Anterior cingulate cortex (tissue), 58 donors: ENCODE data around the gene LANCL2.

ENCODE experiments used
- DNase-seq, 58 donors: peaks; one replicate each; lab custom pipeline; 2025; lab: John Stamatoyannopoulos, UW

Gene LANCL2

DNA sequence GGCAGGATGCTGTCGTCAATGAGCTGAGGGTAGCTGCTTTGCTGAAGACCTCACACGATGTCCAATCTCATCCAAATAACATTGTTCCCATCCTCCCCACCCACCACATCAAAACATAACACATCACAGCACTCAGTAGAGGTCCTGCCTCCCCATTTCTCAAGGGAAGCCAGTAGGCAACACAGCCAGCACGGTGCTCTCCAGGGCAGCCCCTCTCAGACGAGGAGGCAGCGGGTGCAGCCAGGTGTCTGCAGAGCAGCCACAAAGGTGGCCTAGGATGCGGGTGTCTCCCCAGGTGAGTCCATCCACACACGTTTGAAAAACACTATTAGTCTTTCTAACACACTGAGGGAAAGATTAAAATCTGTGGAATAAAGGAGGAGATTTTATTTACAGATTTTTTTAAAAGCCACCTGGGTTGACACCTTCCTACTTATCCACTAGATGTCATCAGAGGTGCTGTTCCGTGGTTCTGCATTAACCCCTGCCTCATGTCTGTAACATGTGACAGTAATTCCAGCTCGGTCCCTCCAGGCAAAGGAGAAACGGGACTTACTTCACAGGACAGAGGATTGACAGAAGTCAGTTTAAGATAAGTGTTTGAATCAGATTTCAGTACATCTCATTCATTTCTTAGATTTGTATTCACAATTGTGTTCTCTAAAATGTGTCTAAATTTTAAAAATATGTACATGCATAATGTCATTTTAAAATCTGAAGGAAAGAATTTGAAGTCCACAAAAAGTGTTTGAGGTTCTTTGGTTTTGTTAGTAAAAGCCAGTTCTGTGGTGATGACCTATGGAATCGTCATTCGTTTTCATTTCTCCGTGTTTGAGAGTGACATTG, 68.0 kb downstream of the LANCL2 start:
- DNase-seq: peak in 2 of 58 donors; percentile 16 to 20

DNA sequence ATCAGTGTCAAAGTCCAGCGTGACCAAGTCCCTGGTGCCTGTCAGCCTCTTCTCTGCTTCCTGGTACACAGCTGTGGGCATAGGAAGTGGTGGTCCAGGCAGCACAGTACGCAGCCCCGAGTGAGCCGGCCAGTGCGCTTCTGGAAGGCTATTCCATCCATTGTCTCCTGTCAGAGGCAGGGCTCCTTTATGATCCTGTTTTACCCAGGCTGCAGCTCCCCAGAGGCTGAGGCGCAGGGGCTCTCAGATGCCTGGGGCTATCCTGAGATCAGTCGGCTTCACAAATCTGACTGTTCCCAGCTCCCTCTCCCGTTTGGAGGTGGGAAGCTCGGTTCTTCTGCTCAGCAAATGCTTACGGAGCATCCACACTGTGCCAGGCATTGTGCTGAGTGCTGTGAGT, 70.3 kb downstream of the LANCL2 start:
- DNase-seq: no peak

DNA sequence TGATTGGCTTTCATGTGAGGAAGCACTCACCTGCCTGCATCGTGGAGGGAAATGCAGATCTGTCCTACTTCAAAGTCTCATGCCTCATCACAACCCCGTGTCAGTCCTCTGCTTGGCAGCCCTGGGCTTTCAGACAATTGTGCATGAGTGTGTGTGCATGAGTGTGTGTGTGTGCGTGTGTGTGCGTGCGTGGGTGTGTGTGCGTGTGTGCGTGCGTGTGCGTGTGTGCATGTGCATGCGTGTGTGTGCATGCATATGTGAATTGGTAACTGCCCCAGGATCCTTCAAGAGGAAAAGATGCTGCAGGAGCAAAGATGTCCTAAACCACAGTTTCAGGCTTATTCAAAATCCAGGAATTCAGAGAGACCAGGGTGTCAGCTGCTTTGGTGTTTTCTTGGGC, 71.3 kb downstream of the LANCL2 start:
- DNase-seq: no peak

DNA sequence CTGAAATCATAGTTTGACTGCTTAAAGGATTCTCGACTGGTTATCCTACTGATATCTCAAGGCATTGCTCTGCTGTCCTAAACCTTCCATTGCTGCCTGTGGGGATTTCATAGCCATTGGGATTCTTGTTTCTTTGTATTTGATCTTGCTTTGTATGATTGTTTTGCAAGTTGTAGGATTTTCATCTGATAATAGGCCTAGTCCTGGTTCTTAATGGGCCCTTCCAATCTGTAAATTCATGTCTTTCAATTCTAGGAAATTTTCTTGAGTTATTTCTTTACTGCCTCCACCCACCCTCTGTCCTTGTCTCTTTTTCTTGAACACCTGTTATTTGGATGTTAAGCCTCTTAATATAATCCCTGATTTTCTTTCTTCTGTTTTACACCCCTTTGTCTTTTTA, 72.2 kb downstream of the LANCL2 start:
- DNase-seq: no peak

DNA sequence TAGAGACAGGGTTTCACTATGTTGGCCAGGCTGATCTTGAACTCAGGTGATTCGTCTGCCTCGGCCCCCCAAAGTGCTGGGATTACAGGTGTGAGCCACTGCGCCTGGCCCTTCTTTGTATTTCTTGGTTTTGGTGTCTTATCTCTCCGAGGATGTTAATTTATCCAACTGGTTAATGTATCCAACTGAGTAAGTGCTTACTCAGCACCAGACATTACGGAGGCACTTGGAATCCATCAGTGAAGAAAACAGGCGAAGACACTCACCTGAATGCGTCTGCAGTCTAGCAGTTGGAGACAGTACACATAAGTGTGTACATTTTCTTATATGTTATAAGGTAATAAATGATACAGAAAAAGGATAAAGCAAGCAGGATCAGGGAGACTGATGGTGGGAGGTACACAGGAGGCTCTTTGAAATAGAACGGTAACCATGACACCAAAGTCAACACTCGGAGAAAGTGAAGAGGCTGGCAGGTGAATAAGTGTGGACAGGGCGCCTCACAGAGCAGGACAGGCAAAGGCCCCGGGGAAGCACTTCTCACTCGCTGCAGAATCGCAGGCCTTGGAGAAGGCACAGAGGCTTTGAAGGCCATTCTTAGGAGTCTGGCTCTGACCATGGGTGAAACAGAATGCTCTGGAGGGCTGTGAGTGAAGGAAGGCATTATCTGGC, 73.1 kb downstream of the LANCL2 start:
- DNase-seq: no peak

DNA sequence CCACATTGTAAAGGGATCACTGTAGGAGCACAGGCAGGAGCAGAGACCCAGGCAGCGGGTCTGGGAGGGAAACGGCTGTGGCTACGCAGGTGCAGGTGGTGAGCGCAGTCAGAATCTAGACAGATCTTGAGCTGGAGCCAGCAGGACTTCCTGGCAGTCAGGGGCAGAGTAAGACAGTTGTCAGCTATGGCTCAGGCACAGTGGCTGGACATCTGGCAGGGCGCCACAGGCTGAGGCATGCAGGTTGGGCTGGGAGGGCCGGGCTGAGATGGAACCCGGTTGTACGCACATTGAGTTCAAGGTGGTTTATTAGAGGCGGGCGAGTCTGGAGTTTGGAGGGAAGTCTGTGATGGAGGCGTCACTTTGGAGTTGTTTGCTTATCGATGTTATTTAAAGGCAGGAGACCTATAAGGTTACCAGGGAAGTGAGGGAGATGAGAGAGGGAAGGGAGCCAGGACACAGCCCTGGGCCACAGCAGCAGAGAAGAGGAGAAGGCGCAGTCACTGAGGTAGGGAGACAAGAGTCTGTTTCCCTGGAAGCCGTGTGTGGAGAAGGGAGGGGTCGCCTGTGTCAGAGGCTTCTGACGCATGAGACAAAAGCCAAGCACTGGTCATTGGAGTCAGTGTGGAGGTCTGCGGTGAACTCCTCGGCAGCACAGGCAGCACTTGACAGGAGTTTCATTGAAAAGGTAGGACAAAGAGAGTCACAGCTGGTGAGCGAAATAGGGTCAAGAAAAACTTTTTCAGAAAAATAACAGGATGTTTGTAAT, 73.8 kb downstream of the LANCL2 start:
- no peak for DNase-seq

DNA sequence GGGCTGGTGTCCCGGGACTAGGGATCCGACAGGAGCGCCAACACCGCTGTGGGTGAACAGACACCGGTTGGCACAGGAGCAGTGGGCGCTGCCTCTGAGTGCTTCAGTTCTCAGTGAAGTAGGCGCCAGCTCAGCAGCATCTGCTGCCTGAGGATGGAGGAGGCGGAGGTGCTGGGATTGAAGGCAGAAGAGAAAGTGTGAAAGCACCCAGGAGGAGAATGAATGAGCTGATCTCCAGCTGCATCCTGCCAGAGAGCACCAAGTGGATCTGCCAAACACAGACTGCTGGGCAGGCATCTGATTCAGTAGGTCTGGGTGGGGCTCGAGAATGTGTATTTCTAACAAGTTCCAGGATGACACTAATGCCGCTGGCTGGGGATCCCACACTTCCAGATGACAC, 74.5 kb downstream of the LANCL2 start:
- peak in 45 of 58 donors; percentile 12 to 87 (median 56) for DNase-seq

DNA sequence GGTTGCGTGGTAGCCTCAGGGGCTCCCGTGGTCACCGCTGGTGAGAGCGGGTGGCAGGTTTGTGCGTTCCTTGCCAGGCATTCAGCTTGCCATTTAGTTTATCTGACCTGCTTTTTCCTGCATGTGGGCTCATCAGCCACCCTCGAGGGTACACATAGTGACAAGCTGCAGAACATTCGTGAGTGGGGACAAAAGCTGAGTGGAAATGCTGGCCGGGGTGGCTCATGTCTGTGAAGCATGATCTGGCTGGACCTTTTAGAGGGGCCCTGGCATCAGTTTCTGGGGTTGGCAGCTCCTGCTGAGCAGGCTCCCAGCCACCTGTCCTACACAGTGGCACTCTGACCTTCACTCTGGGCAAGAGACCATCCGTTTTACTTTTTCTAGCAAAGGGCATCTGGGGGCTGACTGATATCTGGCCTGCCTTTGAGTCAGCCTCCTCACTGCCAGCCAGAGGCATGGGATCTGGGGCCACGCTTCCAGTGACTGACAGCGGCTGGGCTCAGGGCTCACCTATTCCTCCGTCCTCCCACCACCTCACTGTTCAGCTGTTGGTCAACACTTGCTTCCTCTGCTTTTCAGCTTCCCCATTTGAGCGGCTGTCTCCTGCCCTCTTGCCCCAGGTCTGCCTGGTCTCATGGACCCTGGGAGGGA, 75.0 kb downstream of the LANCL2 start:
- peak in 1 of 58 donors; percentile 43 for DNase-seq

DNA sequence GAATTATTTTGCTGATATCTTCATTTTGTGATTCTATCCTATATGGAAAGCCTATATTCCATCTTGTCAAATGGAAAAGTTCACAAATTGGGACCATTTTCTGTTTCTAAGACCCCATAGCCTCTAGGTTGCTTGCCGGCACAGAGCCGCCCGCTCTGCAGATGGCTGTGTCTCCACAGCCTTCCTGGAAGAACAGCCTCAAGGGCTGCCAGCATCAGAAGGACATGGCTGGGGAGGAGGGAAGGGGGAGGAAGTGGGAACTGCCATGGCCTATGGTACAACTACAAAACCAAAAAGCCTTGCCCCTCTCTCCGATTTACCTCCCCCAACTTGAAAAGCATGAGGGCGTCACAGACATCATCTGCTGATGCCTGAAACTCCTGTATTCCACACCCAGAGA, 75.9 kb downstream of the LANCL2 start:
- no peak for DNase-seq

DNA sequence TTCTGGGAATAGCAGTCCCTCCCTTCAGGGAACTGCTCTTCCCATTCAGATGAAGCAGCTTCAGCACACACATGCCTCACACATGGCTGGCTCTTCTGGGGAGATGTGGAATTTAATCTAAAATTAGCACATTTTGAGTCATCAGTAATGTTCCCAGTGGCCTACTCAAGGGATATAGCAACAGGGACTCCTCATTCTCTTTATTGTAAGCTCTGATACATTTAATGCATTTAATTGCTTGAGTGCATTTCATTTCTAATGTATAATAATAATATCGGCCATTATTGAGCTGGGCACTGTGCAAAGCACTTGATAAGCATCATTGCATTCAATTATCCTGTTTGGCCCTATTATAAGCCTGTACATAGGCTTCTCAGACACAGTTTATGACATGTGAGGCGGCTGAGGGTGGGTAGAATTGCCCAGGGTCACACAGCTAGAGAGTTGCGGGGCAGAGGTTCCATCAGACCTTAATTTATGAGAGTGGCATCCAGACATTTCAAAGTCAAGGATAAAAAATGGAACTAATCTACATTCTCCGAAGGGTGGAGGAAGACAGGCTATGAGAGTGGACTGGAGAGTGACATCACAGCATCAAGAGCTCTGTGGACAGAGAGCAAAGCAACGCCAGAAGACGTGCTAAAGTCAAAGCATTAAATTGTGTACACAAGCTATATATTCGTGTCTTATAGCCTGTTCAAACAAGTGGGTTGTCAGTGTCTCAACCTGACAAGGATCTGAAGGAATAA, 76.8 kb downstream of the LANCL2 start:
- DNase-seq: peak in 4 of 58 donors; percentile 30 to 53 (median 35)

DNA sequence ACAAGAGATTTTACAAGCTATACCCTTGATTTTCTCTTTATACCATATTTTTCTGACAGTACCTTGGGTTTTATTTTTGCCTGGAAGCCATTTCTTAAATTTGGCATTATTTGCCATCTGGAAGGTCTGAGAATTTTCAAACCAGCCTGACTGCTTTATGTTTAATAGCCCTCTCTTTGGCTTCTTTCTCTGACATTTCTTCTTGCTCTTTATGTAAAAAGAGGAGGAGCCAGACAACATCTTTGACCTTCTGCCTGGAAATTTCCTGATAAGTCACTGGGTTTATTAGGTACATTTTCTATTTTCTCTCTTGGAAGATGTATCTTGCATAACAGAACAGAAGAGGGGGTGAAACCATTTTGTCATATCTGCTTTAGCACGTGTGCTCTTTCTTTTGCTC, 79.6 kb downstream of the LANCL2 start:
- DNase-seq: no peak

DNA sequence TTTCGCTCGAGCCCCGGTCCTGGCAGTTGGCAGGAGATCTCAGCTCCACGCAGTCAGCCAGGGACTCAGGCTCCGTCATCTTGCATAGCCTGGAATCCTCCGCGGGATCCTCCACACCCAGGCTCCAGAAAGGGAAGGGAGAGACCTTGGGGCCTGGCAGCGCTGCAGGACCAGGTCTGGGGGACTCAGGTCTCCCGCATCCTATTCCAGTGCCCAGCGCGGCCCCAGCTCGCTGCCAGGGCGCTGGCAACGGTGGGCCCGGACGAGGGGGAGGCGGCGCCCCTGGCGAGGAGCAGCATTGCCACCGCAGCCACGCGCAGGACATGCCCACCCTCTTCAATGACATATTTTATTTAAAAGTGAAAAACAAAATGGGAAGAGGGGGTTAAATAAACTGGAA, 83.4 kb downstream of the LANCL2 start:
- DNase-seq: no peak

DNA sequence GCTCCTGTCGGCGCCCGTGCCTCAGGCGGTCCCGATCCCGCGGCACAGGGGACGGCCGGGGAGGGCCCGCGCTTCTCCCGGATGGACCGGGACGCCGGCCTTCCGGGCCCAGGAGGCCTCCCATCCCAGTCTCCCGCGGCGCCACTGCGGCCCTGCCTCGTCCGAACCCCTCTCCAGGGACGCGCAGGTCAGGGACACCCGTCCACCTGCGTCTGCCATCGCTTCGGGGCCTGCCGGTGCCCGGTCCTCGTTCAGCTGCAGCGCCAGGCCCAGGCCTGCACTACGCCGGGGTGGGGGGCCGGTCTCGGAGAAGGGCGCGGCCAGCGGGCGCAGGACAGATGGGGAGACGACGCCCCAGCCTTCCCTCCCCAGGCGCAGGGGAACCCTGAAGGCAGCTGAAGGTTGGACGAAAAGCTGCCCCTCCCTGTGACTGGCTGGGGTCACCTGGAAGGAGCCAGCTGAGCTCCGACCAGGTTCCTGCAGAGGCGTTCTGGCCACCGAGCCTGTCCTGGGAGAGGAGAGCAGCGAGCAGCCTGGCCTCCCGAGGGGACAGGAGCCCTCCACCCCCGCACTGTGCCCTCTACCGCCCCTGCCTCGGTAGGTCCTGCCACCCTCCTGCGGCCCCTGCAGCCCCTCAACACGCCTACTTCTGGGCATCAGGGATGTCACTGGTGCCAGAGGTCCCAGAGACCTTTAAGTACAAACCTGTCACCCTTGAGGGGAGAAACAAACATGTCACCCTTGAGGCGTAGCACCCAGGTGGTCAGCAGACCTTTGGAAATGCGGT, 84.3 kb downstream of the LANCL2 start:
- no peak for DNase-seq

DNA sequence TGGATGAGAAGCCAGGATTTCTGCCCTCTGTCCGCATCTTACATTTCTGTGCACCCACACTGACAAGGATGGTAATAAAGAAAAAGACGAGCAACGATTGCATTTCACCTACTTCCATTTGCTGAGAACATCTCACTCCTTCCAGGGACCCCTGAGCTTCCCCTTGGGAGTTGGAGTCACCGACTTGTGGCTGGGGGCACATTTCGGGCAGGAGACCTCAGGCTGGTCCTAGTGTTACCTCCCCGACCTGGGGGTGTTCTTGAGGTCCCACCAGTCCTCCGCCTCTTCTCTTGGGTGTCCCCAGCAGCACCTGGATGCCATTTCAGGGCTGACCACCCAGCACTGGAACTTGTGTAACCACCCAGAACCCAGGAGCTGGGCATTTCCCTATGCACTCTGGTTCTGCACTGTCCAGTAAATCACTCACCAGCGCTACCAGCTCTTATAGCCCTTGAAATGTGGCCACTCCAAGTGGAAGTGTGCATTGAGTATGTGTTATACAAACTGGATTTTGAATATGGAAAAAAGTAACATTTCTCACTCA, 84.9 kb downstream of the LANCL2 start:
- no peak for DNase-seq

DNA sequence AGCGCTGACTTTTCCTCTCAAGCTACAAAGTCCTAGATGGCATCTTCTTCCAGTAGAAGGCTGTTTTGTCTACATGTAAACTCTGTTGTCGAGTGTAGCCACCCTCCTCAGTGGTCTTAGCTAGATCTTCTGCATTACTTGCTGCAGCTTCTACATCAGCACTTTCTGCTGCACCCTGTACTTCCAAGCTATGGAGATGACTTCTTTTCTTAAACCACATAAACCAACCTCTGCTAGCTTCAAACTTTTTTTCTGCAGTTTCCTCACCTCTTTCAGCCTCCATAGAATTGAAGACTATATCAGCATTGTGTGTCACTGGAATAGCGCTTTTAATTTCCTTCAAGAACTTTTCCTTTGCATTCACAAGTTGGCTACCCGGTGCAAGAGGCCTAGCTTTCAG, 87.8 kb downstream of the LANCL2 start:
- no peak for DNase-seq

DNA sequence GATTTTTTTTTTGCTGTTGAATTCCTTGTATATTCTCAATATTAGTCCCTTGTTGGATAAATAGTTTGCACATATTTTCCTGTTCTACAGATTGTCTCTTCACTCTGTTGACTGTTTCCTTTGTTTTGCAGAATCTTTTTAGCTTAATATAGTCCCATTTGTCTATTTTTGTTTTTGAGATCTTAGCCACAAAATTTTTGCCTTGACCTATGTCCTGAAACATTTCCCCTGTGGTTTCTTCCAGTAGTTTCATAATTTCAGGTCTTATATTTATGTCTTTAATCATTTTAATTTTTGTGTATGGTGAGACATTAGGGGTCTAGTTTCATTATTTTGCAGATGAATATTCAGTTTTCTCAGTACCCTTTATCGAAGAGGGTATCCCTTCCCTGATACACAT, 92.7 kb downstream of the LANCL2 start:
- no peak for DNase-seq

DNA sequence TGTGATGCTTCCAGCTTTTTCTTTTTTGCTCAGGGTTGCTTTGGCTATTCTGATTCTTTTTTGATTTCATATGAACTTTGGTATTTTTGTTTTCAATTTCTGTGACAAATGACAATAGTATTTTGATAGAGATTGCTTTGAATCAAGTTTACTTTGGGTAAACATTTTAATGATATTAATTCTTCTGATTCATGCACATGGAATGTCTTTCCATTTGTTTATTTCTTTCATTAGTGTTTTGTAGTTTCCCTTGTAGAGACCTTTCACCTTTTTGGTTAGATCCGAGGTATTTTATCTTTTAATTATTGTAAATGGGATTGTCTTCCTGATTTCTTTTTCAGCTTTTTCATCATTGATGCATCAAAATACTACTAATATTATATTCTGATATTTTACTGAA, 93.2 kb downstream of the LANCL2 start:
- DNase-seq: no peak

DNA sequence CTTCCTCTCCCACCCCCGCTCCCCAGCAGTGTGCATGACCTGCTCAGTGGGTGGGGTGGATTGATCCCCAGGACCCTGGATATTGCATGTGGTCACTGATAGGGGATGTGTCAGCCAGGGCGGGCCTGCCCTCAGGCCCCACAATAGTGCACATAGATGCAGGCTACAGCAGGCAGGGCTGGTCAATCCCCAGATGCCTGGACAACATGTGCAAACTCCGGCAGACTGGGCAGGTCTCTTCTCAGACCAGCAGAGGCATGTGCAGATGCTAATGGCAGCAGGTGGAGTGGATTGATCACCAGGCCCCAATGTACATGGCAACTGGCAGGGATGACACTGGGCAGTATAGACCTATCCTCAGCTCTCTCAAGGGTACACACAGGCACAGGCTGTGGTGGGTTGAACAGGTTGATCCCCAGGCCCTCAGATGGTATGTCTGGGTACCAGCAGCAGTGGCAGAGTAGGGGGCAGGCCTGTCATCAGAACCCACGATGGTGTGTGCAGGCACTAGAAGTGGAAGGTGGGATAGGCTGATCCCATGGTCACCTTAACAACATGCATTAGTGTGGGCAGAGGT, 98.6 kb downstream of the LANCL2 start:
- no peak for DNase-seq

DNA sequence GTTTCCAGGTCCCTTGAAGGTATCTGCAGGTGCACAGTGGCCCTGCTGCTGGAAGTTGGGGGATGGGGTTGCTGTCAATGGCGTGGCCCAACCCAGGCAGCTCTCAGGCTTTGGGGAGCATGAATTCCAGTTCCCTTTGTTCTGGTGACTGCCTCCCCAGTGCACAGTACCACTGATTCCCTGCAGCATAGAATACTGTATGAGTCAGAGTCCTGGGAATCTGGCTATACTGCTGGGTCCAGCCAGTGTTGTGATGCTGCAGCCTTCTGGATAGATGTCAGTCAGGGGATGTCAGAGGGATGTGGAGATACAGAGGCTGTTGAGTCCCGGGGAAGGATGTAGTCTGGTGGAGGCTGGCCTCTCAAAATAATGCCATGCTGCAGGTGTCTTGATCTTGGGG, 99.3 kb downstream of the LANCL2 start:
- no peak for DNase-seq
